Body of pancreas (tissue), 4 donors: Measurements from ENCODE around the gene ABCC8.

Experiments used
- POLR2A ChIP-seq, 3 donors: fragments of 450-650 bp; IDR thresholded peaks; one replicate each; pipeline ENCODE4 v1.6.1; 2016; ENCODE audit warnings: antibody characterized with exemption in 3 of 3, mild to moderate bottlenecking in 2 of 3
- TF ChIP-seq, protein P1 (sequence below), 7 experiments: fragments of 450-650 bp in 4 of 7; fragments of 200-600 bp in 3 of 7; sonication (generic) in 3 of 7; IDR thresholded peaks; one replicate each; pipeline ENCODE4 v1.5.1; 2016 to 2019; ENCODE audit warnings: antibody characterized with exemption in 7 of 7

DNA sequence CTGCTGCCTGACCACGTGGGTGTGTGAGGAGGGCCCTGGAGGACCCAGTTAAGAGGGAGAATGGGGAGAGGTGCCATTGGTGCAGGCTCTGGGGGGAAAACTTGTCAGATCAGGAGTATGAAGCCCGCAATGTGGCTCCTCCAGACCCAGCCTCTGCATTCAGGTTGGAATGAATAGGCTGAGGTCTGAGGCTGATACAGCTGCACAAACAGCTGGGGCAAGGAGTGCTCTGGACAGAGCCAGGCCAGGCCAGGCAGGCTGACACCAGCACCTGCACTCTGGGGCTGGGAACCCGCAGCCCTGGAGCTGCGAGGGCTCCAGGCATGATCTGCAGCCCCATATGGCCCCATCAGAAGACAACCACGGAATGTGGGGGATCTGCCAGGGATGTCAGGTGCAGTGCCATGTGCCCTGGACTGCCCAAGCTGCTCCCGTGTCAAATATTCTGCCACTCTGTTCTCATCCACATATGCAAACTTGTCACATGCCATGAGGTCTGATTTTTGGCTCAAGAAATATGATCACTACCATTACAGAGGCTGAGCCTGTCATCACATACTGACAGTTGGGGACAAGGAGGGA, 61.0 kb downstream of the ABCC8 start:
- no peak for TF ChIP-seq POLR2A (IDR thresholded peaks at IDR 0.05)
- TF ChIP-seq, protein P1, sequence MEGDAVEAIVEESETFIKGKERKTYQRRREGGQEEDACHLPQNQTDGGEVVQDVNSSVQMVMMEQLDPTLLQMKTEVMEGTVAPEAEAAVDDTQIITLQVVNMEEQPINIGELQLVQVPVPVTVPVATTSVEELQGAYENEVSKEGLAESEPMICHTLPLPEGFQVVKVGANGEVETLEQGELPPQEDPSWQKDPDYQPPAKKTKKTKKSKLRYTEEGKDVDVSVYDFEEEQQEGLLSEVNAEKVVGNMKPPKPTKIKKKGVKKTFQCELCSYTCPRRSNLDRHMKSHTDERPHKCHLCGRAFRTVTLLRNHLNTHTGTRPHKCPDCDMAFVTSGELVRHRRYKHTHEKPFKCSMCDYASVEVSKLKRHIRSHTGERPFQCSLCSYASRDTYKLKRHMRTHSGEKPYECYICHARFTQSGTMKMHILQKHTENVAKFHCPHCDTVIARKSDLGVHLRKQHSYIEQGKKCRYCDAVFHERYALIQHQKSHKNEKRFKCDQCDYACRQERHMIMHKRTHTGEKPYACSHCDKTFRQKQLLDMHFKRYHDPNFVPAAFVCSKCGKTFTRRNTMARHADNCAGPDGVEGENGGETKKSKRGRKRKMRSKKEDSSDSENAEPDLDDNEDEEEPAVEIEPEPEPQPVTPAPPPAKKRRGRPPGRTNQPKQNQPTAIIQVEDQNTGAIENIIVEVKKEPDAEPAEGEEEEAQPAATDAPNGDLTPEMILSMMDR (IDR thresholded peaks at IDR 0.05) = no peak
